Neural progenitor cell (in vitro differentiated cells): Measurements from ENCODE around the gene MGLL. TPM values are rescaled to one million over a fixed set of nuclear protein-coding genes. Genes with fewer than 3 reads are reported as not detected.
A peak's percentile ranks its signal among the peaks of the same experiment; 100 is the strongest.

Experiments
- DNase-seq: peaks from one replicate; pipeline ENCODE4 v3.0.0-alpha.2; 2016; ENCODE audit warnings: low spot score
- H2AFZ ChIP-seq: fragments of 200-600 bp; sonication (generic); replicated peaks from 2 replicates; pipeline ENCODE4 v1.6.1; 2016; ENCODE audit warnings: antibody characterized with exemption
- H3F3A ChIP-seq: fragments of 200-600 bp; sonication (generic); 2 replicates; pipeline ENCODE4 v1.6.1; 2016; ENCODE audit warnings: antibody characterized with exemption, low read depth
- H3K27ac ChIP-seq: fragments of 200-600 bp; sonication (generic); 2 replicates; pipeline ENCODE4 v1.5.1; 2016; ENCODE audit warnings: mild to moderate bottlenecking
- H3K27me3 ChIP-seq: fragments of 200-600 bp; sonication (generic); 2 replicates; pipeline ENCODE4 v1.6.1; 2016; ENCODE audit warnings: mild to moderate bottlenecking, moderate library complexity
- H3K36me3 ChIP-seq: fragments of 200-600 bp; sonication (generic); 2 replicates; pipeline ENCODE4 v1.5.1; 2016
- H3K4me1 ChIP-seq: fragments of 200-600 bp; sonication (generic); 2 replicates; pipeline ENCODE4 v1.6.1; 2016; ENCODE audit warnings: mixed run types
- H3K4me2 ChIP-seq: fragments of 200-600 bp; sonication (generic); 2 replicates; pipeline ENCODE4 v1.6.1; 2016
- H3K4me3 ChIP-seq: fragments of 200-600 bp; sonication (generic); 2 replicates; pipeline ENCODE4 v1.5.1; 2016
- H3K79me2 ChIP-seq: fragments of 200-600 bp; sonication (generic); 2 replicates; pipeline ENCODE4 v1.6.1; 2016; ENCODE audit warnings: low read depth
- H3K9ac ChIP-seq: fragments of 200-600 bp; sonication (generic); 2 replicates; pipeline ENCODE4 v1.6.1; 2016
- H3K9me3 ChIP-seq: fragments of 200-600 bp; sonication (generic); 2 replicates; pipeline ENCODE4 v1.5.1; 2016; ENCODE audit warnings: low read depth
- H4K20me1 ChIP-seq: fragments of 200-600 bp; sonication (generic); 2 replicates; pipeline ENCODE4 v1.6.1; 2016; ENCODE audit warnings: low read depth
- H3K27ac Mint-ChIP-seq: 3 replicates; pipeline ENCODE4 v1.8.0; 2021; ENCODE audit warnings: mixed read lengths
- H3K27me3 Mint-ChIP-seq: 2 replicates; pipeline ENCODE4 v1.8.0; 2022; ENCODE audit warnings: low read depth, mild to moderate bottlenecking, inconsistent platforms, moderate library complexity, mixed read lengths; ENCODE audit not compliant: insufficient read depth
- H3K36me3 Mint-ChIP-seq: 3 replicates; pipeline ENCODE4 v1.8.0; 2021; ENCODE audit warnings: mixed read lengths
- H3K4me1 Mint-ChIP-seq: 3 replicates; pipeline ENCODE4 v1.8.0; 2021; ENCODE audit warnings: mixed read lengths
- H3K4me3 Mint-ChIP-seq: 3 replicates; pipeline ENCODE4 v1.8.0; 2021; ENCODE audit warnings: mild to moderate bottlenecking, moderate library complexity, mixed read lengths
- H3K9me3 Mint-ChIP-seq: 3 replicates; pipeline ENCODE4 v1.8.0; 2020; ENCODE audit warnings: mixed read lengths
- EZH2 ChIP-seq: fragments of 200-600 bp; sonication (generic); IDR thresholded peaks from 2 replicates; pipeline ENCODE4 v1.6.1; 2017; ENCODE audit warnings: antibody characterized with exemption, mild to moderate bottlenecking, moderate library complexity
- EZH2phosphoT487 ChIP-seq: fragments of 200-600 bp; sonication (generic); IDR thresholded peaks from 2 replicates; pipeline ENCODE4 v1.6.1; 2017; ENCODE audit warnings: antibody characterized with exemption
- total RNA-seq: library from RNA; depleted of rRNA; stranded (reverse); fragments of >200 nt; gene quantifications from 2 replicates; pipeline ENCODE4 v1.2.3, GENCODE V29; 2015; ENCODE audit warnings: low replicate concordance
- TF ChIP-seq, protein P1 (sequence below): fragments of 200-600 bp; sonication (generic); IDR thresholded peaks from 2 replicates; pipeline ENCODE4 v1.5.1; 2017; ENCODE audit warnings: antibody characterized with exemption, mild to moderate bottlenecking

MGLL gene
- total RNA-seq, 1 donor from 2014 or later, result 0.15 TPM

DNA sequence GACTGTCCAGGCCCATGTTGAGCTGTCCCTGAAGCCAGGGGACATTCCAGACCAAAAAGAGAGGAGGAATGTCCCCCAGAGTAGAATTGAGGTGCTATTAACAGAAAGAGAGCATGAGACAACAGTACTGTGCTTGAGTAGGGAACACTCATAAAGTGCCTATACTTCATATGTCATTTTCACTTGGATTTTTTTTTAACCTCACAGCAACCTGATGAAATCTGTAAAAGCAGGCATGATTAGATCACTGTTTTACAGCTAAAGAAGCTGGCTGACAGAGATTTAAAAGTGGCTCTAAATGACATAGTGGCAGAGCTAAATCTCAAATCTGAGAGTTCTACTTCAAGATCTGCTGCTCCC, 174.5 kb downstream of the MGLL start:
- H3K27ac ChIP-seq, result peak overlapping the region; percentile 35
- no peaks in the 10 kb centered on the region for H3K79me2 ChIP-seq
- no peaks in the 10 kb centered on the region for H3K9me3 ChIP-seq
- H3F3A ChIP-seq, result peaks cover 8% of the 10 kb centered on the region
- H3K36me3 ChIP-seq, result no peaks in the 10 kb centered on the region
- H4K20me1 ChIP-seq, result no peaks in the 10 kb centered on the region
- no peak overlapping the region for H3K9ac ChIP-seq
- Mint-ChIP-seq H3K36me3 (peaks cover 5% of the 10 kb centered on the region), H3K27ac (no peak overlapping the region), H3K4me3 (no peak overlapping the region), H3K9me3 (no peaks in the 10 kb centered on the region), H3K4me1 (peaks cover 7% of the 10 kb centered on the region), H3K27me3 (peaks cover 2% of the 10 kb centered on the region)
- no peak overlapping the region for H2AFZ ChIP-seq
- no peak for DNase-seq
- TF ChIP-seq, protein P1, sequence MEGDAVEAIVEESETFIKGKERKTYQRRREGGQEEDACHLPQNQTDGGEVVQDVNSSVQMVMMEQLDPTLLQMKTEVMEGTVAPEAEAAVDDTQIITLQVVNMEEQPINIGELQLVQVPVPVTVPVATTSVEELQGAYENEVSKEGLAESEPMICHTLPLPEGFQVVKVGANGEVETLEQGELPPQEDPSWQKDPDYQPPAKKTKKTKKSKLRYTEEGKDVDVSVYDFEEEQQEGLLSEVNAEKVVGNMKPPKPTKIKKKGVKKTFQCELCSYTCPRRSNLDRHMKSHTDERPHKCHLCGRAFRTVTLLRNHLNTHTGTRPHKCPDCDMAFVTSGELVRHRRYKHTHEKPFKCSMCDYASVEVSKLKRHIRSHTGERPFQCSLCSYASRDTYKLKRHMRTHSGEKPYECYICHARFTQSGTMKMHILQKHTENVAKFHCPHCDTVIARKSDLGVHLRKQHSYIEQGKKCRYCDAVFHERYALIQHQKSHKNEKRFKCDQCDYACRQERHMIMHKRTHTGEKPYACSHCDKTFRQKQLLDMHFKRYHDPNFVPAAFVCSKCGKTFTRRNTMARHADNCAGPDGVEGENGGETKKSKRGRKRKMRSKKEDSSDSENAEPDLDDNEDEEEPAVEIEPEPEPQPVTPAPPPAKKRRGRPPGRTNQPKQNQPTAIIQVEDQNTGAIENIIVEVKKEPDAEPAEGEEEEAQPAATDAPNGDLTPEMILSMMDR, result no peak
- TF ChIP-seq EZH2phosphoT487, result no peak
- TF ChIP-seq EZH2, result no peak
- H3K4me2 ChIP-seq, result no peak overlapping the region
- H3K4me1 ChIP-seq, result peaks cover 15% of the 10 kb centered on the region
- no peak overlapping the region for H3K4me3 ChIP-seq
- H3K27me3 ChIP-seq, result no peaks in the 10 kb centered on the region

DNA sequence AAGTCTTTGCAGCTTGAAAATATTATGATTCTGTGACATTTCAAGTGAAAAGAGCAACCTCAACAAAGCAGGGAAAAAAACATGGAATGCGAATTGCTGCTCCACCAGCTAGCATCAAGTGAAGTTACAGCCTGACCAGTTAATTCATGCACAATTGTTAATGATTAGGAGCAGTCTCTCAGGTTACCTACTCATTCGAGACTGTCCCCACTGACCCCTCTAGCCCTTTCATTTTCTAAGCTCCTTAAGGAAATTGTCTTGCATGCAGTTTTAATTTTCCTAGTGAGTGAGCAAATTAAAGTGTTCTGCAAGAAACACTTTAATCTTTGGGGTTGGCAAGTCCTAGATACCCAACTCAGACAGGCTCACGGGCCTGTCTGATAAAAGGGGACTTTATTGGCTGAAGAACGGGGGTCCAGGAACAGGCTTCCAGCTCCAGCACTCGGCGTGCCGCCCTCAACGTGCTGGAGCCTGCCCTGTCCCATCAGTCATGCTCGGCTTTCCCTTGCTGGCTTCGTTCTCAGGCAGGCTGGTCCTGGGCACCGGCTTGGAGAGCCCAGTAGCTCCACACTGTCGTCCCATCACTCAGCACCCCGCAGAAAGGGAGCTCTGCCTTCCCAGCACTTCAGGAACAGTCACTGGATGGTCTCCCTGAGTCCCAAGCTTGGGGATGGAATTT, 175.0 kb downstream of the MGLL start:
- Histone ChIP-seq H2AFZ (no peak overlapping the region), H3K4me1 (peaks cover 15% of the 10 kb centered on the region), H4K20me1 (no peaks in the 10 kb centered on the region), H3K9me3 (no peaks in the 10 kb centered on the region), H3K36me3 (no peaks in the 10 kb centered on the region), H3K4me2 (no peak overlapping the region), H3K27me3 (no peaks in the 10 kb centered on the region), H3K9ac (no peak overlapping the region), H3K27ac (peak overlapping the region; percentile 35), H3K4me3 (no peak overlapping the region), H3K79me2 (no peaks in the 10 kb centered on the region), H3F3A (peaks cover 8% of the 10 kb centered on the region)
- Mint-ChIP-seq H3K27me3 (peaks cover 2% of the 10 kb centered on the region), H3K27ac (peak overlapping the region; percentile 60), H3K9me3 (no peaks in the 10 kb centered on the region), H3K4me1 (peaks cover 7% of the 10 kb centered on the region), H3K4me3 (no peak overlapping the region), H3K36me3 (peaks cover 6% of the 10 kb centered on the region)
- peak; percentile 25 for DNase-seq
- TF ChIP-seq EZH2phosphoT487, result no peak
- TF ChIP-seq, protein P1, result no peak

DNA sequence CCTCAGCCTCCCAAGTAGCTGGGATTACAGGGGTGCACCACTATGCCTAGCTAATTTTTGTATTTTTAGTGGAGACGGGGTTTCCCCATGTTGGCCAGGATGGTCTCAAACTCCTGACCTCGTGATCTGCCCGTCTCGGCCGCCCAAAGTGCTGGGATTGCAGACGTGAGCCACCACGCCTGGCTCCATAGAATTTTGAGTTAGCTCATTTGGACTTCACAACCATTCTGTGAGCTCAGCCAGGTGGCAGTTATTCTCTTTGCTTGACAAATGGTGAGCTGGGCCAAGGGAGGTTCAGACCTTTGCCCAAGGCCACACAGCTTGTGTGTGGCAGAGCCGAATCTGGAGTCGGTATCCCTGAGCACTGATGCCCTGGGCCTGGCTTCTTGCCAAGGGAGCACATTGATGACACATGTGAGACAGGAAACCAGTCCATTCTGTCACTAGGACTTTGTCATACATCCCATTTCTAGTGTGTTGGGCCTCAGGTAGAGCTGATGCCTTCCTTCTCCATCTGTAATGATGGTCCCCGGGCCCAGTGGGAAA, 175.7 kb downstream of the MGLL start:
- Histone ChIP-seq H3K27ac (no peak overlapping the region), H3K79me2 (no peaks in the 10 kb centered on the region), H3K9ac (no peak overlapping the region), H3K9me3 (no peaks in the 10 kb centered on the region), H3K36me3 (no peaks in the 10 kb centered on the region), H3F3A (peaks cover 8% of the 10 kb centered on the region), H3K4me1 (peaks cover 15% of the 10 kb centered on the region), H3K4me2 (no peak overlapping the region), H3K4me3 (no peak overlapping the region), H3K27me3 (no peaks in the 10 kb centered on the region), H4K20me1 (no peaks in the 10 kb centered on the region), H2AFZ (no peak overlapping the region)
- Mint-ChIP-seq H3K4me1 (peaks cover 7% of the 10 kb centered on the region), H3K9me3 (no peaks in the 10 kb centered on the region), H3K27ac (peak overlapping the region; percentile 60), H3K27me3 (peaks cover 2% of the 10 kb centered on the region), H3K36me3 (peaks cover 7% of the 10 kb centered on the region), H3K4me3 (no peak overlapping the region)
- TF ChIP-seq, protein P1, result no peak
- TF ChIP-seq EZH2 (no peak), EZH2phosphoT487 (no peak)
- no peak for DNase-seq
